Kidney epithelial cell (primary cell): ENCODE measurements around the gene FGF18. TPM values are rescaled to one million over a fixed set of nuclear protein-coding genes. Genes with fewer than 3 reads are reported as not detected.

Experiments
- DNase-seq: peaks from one replicate; pipeline ENCODE4 v3.0.0-alpha.2; 2010; ENCODE audit warnings: low read depth
- H3K27me3 ChIP-seq: 2 replicates; pipeline ENCODE4 v1.6.0; 2011; ENCODE audit warnings: low read length; ENCODE audit not compliant: control insufficient read depth, insufficient read depth
- H3K36me3 ChIP-seq: 2 replicates; pipeline ENCODE4 v1.5.1; 2011; ENCODE audit warnings: low read length; ENCODE audit not compliant: control insufficient read depth, insufficient read depth
- H3K4me3 ChIP-seq: 2 replicates; pipeline ENCODE4 v1.5.1; 2011; ENCODE audit warnings: low read depth, mild to moderate bottlenecking, control low read depth, low read length
- CTCF ChIP-seq: IDR thresholded peaks from 2 replicates; pipeline ENCODE4 v1.5.1; 2011; ENCODE audit warnings: mild to moderate bottlenecking, moderate library complexity, low read length, control low read depth, inconsistent platforms; ENCODE audit not compliant: insufficient read depth, poor library complexity, severe bottlenecking
- total RNA-seq: library from RNA; depleted of rRNA; stranded (reverse); fragments of >200 nt; gene quantifications from 2 replicates; pipeline ENCODE4 v1.2.3, GENCODE V29; 2015

Gene FGF18
- total RNA-seq, 1 donor from 2014 or later, result not detected

GRCh38 chr5:171485668-171486067 is 66.2 kb downstream of the FGF18 start:
- peaks cover 5% of the 10 kb centered on the region for H3K27me3 ChIP-seq
- no peak overlapping the region for H3K4me3 ChIP-seq
- TF ChIP-seq CTCF, result no peak
- no peaks in the 10 kb centered on the region for H3K36me3 ChIP-seq
- DNase-seq, result no peak

DNA sequence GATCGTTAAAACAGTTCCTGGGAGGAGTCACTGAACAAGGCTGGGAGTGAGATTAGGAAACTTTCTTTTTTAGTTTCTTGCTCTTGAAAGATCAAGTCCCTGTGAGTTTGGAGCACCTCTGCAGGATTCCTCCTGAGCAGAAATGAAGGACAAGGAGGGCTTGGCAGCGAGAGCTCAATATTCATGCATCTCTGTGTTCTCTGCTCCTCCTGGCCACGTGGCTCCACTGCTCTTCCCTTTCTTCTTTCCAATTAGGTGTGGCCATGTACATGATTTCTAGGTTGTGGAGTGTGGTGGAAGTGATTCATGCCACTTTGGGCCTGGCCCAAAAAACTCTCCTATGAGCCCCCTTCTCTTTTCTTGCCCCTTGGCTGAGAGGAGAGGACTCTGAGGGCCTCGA is 67.2 kb downstream of the FGF18 start:
- no peaks in the 10 kb centered on the region for H3K36me3 ChIP-seq
- TF ChIP-seq CTCF, result no peak
- H3K4me3 ChIP-seq, result no peak overlapping the region
- peaks cover 5% of the 10 kb centered on the region for H3K27me3 ChIP-seq
- no peak for DNase-seq

GRCh38 chr5:171488876-171489275 is 69.4 kb downstream of the FGF18 start:
- Histone ChIP-seq H3K36me3 (no peaks in the 10 kb centered on the region), H3K4me3 (no peak overlapping the region), H3K27me3 (peaks cover 5% of the 10 kb centered on the region)
- DNase-seq, result no peak
- TF ChIP-seq CTCF, result no peak

DNA sequence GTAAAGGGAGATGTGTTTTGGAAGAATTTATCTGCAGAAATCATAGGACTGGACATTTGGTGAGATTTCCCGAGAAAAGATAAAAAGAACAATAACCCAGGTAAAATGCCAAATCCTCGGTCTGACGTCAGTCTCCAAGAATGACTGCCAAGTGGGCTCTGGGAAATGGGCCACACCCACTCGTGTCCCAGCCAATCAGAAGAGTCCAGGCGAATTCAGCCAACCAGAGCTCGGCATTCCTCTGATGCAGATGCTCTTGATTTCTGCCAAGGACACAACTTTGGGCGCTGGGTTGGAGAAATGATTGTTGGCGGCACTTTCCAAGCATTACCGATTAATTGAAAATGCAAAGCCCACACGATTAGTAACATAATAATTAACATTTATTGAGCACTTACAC is 73.3 kb downstream of the FGF18 start:
- no peaks in the 10 kb centered on the region for H3K36me3 ChIP-seq

GRCh38 chr5:171493646-171494393 is 74.4 kb downstream of the FGF18 start:
- Histone ChIP-seq H3K36me3 (no peaks in the 10 kb centered on the region), H3K27me3 (peaks cover 2% of the 10 kb centered on the region), H3K4me3 (no peak overlapping the region)
- TF ChIP-seq CTCF, result no peak
- DNase-seq, result no peak

More for the DNA sequence above, 73.3 kb downstream of the FGF18 start:
- no peak for DNase-seq
- peaks cover 5% of the 10 kb centered on the region for H3K27me3 ChIP-seq
- H3K4me3 ChIP-seq, result no peak overlapping the region
- TF ChIP-seq CTCF, result no peak
